Measurements from ENCODE around the gene EID2B.

Gene EID2B, protein sequence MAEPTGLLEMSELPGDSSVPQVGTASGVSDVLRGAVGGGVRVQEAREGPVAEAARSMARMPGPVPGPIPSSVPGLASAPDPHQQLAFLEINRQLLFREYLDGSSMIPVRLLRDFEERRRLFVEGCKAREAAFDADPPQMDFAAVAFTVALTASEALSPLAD

DNA sequence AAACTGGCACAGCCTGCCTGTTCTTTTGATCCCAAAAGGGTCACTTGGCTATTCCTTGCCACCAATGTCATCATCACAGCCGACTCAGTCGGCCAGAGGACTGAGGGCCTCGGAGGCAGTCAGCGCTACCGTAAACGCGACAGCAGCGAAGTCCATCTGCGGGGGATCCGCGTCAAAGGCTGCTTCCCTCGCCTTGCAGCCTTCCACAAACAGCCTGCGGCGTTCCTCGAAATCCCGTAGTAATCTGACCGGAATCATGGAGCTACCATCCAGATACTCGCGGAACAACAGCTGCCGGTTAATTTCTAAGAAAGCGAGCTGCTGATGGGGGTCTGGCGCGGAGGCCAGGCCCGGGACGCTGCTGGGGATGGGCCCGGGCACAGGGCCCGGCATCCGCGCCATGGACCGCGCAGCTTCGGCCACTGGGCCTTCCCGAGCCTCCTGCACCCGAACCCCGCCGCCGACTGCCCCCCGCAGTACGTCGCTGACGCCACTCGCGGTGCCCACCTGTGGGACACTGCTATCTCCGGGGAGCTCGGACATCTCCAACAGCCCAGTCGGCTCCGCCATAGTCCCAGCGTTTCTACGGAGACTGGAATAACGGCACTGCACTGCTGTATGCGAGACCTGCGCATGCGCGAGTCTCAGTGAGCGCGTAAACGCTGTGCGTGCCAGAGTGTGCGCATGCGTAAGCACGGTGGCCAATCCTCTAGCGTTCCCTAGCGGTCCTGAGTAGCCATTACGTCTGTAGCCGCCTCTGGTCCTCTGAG is at the start of gene EID2B:
Gene EID2B (minus strand): TSS at position 620 of the 770 bp plus-strand sequence. CDS start 50 bp downstream, at position 570.
- no peaks in the 10 kb centered on the region for H3K9me3 ChIP-seq (replicated peaks in 1 of 11)

DNA sequence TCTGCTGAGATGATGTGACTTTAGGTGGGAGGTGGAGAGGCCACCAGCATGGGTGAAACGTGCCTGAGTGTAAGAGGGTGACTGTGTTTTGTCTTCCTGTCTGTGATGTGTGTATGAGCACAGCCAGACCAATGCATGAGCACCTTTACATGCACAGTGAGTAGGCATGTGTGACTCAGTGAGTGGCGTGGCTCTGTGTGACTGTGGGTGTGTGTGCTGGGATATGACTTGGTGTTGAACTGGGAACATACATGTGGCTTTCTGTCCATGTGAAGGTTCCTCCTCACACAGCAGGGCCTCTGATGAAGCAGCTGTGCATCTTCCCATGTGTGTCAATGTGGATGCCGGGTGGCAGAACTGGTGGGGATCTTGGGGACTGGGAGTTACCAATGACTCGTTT is 49.8 kb upstream of the EID2B start:
- TF ChIP-seq Cebpa-rat (IDR thresholded peaks at IDR 0.05), result no peak
- H3K4me2 ChIP-seq, result peak overlapping the region in 2 of 11 experiments; percentile 47 to 60; a peak in 3 of 22 replicates
- H3K9ac ChIP-seq, result no peak overlapping the region
- no peaks in the 10 kb centered on the region for H3K27me3 ChIP-seq
- H3K36me3 ChIP-seq, result no peaks in the 10 kb centered on the region
- no peak overlapping the region for H3K27ac ChIP-seq
- peaks cover 0 to 24% (median 0%) of the 10 kb centered on the region in 10 experiments; a peak in 5 of 20 replicates for H3K4me1 ChIP-seq
- H4K20me1 ChIP-seq, result no peaks in the 10 kb centered on the region
- peaks cover 0 to 10% (median 8%) of the 10 kb centered on the region in 11 experiments; a peak in 13 of 22 replicates for H3K9me3 ChIP-seq (replicated peaks in 1 of 11)
- H3K4me3 ChIP-seq, result no peak overlapping the region

More for the DNA sequence above, at the start of gene EID2B:
- Histone ChIP-seq H4K20me1 (peaks cover 0 to 21% (median 10%) of the 10 kb centered on the region in 11 experiments; a peak in 11 of 22 replicates), H3K36me3 (peaks cover 0 to 10% (median 0%) of the 10 kb centered on the region in 11 experiments; a peak in 6 of 22 replicates), H3K27me3 (no peaks in the 10 kb centered on the region), H3K27ac (peak within 1 kb of the TSS; percentile 36 to 79 (median 77); a peak in 21 of 22 replicates), H3K4me2 (peak within 1 kb of the TSS; percentile 81 to 99 (median 89)), H3K4me1 (peaks cover 12 to 40% (median 18%) of the 10 kb centered on the region in 10 experiments), H3K9ac (peak within 1 kb of the TSS; percentile 77 to 90 (median 85)), H3K4me3 (peak within 1 kb of the TSS; percentile 76 to 97 (median 87))
- no peak for TF ChIP-seq Cebpa-rat (IDR thresholded peaks at IDR 0.05)

DNA sequence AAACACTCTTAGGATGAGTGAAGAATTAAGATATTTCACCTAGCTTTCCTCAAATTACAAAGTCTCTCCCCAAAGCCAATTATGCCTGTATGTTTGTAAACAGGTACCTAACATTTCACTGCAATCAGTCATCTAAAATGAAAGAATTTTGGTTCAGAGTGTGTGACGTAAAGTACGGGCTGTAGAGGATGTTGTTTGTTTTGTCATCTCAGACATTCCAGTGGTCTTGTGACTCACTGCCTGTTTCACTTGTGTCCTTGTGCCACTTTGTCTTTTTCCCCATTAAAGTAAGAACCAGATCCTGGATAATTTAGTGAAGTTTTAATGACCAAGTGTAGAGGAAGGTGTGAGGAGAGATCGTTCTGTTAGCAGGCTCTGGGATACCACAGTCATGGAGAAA is 36.0 kb upstream of the EID2B start:
- H3K36me3 ChIP-seq, result no peaks in the 10 kb centered on the region
- H3K9ac ChIP-seq, result no peak overlapping the region
- no peak for TF ChIP-seq Cebpa-rat (IDR thresholded peaks at IDR 0.05)
- H3K27me3 ChIP-seq, result no peaks in the 10 kb centered on the region
- no peak overlapping the region for H3K27ac ChIP-seq
- H3K9me3 ChIP-seq (replicated peaks in 1 of 11), result peaks cover 0 to 14% (median 0%) of the 10 kb centered on the region in 11 experiments; a peak in 5 of 22 replicates
- H3K4me3 ChIP-seq, result no peak overlapping the region
- no peaks in the 10 kb centered on the region for H4K20me1 ChIP-seq
- H3K4me1 ChIP-seq, result no peaks in the 10 kb centered on the region
- H3K4me2 ChIP-seq, result no peak overlapping the region

DNA sequence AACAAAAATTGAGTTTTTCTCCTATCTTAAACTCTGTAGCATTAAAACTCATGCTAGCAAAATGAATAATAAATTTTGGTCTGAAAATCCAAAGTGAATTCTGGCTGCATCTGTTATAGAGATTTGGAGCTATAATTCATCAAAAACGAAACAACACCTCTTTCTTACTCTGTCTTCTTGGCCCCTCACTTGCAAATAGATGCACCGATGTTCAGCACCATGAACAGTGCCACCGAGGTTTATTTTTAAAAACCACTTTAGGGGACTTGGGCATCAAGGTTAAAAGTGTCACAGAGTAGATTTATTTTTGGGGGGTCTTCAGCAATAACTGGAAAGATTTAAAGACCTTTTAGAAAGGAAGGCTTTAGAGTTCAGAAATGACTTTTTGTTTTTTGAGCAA is 33.4 kb upstream of the EID2B start:
- H3K9ac ChIP-seq, result no peak overlapping the region
- H3K4me3 ChIP-seq, result no peak overlapping the region
- no peaks in the 10 kb centered on the region for H3K4me1 ChIP-seq
- H3K27ac ChIP-seq, result no peak overlapping the region
- H3K27me3 ChIP-seq, result no peaks in the 10 kb centered on the region
- H3K9me3 ChIP-seq (replicated peaks in 1 of 11), result no peaks in the 10 kb centered on the region
- no peak overlapping the region for H3K4me2 ChIP-seq
- H4K20me1 ChIP-seq, result no peaks in the 10 kb centered on the region
- no peaks in the 10 kb centered on the region for H3K36me3 ChIP-seq
- no peak for TF ChIP-seq Cebpa-rat (IDR thresholded peaks at IDR 0.05)

DNA sequence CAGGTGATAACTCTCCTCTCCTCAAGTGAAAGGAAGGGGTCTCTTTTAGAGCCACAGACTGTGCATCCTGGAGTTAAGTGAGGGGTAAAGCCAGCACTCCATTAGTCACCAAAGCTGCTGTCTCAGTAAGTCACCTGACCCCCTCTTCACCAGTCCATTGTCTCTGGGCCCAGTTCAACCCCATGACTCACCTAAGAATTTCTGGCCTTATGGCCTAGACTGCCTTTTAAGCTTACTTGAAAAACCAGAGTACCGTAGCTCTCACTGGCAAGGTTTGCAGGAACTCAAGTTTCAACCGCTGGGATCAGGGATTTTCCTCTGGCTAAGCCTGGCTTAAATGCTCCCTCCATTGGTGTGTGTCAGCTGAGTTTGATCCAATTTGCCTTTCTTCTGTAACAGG is 30.8 kb upstream of the EID2B start:
- Histone ChIP-seq H3K27me3 (no peaks in the 10 kb centered on the region), H3K27ac (no peak overlapping the region), H3K9me3 (replicated peaks in 1 of 11) (no peaks in the 10 kb centered on the region), H3K36me3 (no peaks in the 10 kb centered on the region), H4K20me1 (no peaks in the 10 kb centered on the region), H3K4me2 (no peak overlapping the region), H3K9ac (no peak overlapping the region), H3K4me3 (no peak overlapping the region), H3K4me1 (peaks cover 0 to 10% (median under 1%) of the 10 kb centered on the region in 10 experiments; a peak in 4 of 20 replicates)
- TF ChIP-seq Cebpa-rat (IDR thresholded peaks at IDR 0.05), result no peak

DNA sequence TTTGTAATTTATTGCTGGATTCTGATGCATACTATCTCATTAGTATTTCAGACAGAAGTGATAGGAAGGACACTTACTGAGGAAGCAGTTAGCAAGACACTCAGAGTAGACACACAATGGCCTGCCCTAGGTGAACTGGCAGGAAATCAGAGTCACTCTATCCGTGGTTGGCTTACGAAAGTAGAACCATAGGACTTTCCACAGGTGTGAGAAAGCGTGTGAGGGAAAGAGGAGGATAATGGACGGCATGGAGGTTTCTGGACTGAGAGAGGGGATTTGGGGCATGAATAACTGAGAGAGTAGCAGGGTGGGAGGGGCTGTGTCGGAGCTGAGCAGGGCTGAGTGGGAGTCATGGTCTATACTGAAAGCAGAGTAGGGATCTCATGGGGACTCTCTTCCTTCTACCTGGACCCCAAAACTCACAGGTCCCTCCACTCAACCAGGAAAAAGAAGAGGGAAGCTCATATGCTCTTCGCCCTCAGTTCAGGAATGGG is 26.0 kb upstream of the EID2B start:
- Histone ChIP-seq H3K4me3 (no peak overlapping the region), H3K27ac (no peak overlapping the region), H3K27me3 (no peaks in the 10 kb centered on the region), H3K4me1 (peaks cover 3 to 30% (median 13%) of the 10 kb centered on the region in 10 experiments; a peak in 17 of 20 replicates), H4K20me1 (no peaks in the 10 kb centered on the region), H3K4me2 (peak overlapping the region in 3 of 11 experiments; percentile 10 to 40 (median 29); a peak in 2 of 22 replicates), H3K36me3 (no peaks in the 10 kb centered on the region), H3K9ac (no peak overlapping the region), H3K9me3 (replicated peaks in 1 of 11) (no peaks in the 10 kb centered on the region)
- TF ChIP-seq Cebpa-rat (IDR thresholded peaks at IDR 0.05), result no peak

DNA sequence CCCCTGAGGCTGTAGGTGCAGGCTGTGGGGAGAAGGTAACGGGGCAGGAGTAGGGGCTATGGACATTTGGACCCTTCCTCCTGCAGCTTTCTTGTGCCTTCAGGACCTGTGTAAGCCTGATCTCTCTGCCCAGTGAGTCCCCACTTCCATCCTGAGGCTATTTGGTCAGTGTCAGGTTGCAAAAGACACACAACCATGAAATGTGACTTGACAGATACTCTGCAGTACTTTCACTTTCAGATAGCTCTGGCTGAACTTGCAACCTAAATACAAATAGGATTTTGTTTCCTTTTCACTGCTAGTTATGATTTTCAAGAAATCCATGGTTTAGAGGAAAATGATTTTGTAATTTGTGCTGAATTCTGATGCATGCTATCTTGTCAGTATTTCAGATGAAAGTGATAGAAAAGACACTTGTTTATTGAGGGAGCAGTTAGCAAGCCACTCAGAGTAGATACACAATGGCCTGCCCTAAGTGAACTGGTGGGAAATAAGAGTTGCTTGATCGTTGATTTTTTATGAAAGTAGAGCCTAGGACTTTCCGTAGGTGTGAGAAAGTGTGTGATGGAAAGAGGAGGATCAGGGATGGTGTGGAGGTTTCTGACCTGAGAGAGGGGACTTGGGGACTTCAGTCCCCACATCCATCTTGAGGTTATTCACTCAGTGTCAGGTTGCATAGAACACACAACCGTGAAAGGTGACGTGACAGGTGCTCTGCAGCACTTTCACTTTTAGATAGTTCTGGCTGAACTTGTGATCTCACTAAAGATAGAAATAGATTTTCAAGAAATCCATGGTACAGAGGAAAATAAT is 25.4 kb upstream of the EID2B start:
- Histone ChIP-seq H3K9ac (no peak overlapping the region), H3K4me2 (peak overlapping the region in 7 of 11 experiments; percentile 3 to 41 (median 29); a peak in 10 of 22 replicates), H3K27ac (no peak overlapping the region), H3K4me3 (no peak overlapping the region), H3K9me3 (replicated peaks in 1 of 11) (no peaks in the 10 kb centered on the region), H3K36me3 (no peaks in the 10 kb centered on the region), H3K27me3 (no peaks in the 10 kb centered on the region), H4K20me1 (no peaks in the 10 kb centered on the region), H3K4me1 (peaks cover 9 to 36% (median 20%) of the 10 kb centered on the region in 10 experiments)
- no peak for TF ChIP-seq Cebpa-rat (IDR thresholded peaks at IDR 0.05)

DNA sequence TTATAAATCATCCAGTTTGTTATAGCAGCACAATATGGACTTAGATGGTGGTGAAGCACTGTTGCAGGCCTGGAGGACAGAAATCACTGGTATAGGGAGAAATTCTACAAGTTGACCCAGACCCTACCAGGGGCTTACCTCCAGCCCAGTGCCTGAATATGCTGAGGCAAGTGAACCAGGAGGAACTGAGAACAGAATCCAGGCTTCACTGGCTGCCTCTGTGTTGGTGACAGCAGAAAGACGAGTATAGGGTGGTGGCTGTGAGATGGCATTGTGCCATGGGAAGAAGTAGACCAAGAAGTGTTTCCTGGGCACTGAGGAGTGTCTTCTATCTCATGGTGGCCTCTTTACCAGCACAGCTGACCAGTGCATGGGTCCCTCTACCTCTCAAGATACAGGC is 23.2 kb upstream of the EID2B start:
- Histone ChIP-seq H3K4me3 (no peak overlapping the region), H3K4me2 (peak overlapping the region in 1 of 11 experiments; percentile 3; a peak in 1 of 22 replicates), H3K27me3 (no peaks in the 10 kb centered on the region), H3K9me3 (replicated peaks in 1 of 11) (no peaks in the 10 kb centered on the region), H3K9ac (no peak overlapping the region), H3K4me1 (peaks cover 27 to 52% (median 37%) of the 10 kb centered on the region in 10 experiments), H3K27ac (no peak overlapping the region), H3K36me3 (no peaks in the 10 kb centered on the region), H4K20me1 (0 out of 22 replicates have a peak, but pooled peaks cover 0 to 4% (median 0%) of the 10 kb centered on the region in 11 experiments)
- no peak for TF ChIP-seq Cebpa-rat (IDR thresholded peaks at IDR 0.05)

All from BLaER1 treated with 17β-estradiol and CSF1 and Interleukin-3, amounts not matched to agents 10 nM and 100 nM (cell line).